PC-9 (cell line): ENCODE data around the gene GCDH. TPM values are rescaled to one million over a fixed set of nuclear protein-coding genes. Genes with fewer than 3 reads are reported as not detected.

Source experiments
- BruUV-seq: library from RNA; stranded (reverse); fragments of 400-500 nt; replicated peaks from 2 replicates; lab custom pipeline; 2021; lab: Mats Ljungman, UMichigan
- CTCF ChIA-PET: fragments of 300-600 bp; sonication (Branson Sonifier 250); formaldehyde crosslinking; loops from one replicate; lab custom pipeline; 2022; ENCODE audit warnings: antibody characterized with exemption; lab: Charles Lee
- POLR2A ChIA-PET: fragments of 300-600 bp; sonication (Branson Sonifier 250); formaldehyde crosslinking; loops from one replicate; lab custom pipeline; 2022; ENCODE audit warnings: antibody characterized with exemption; ENCODE audit not compliant: unreplicated experiment; lab: Charles Lee
- DNase-seq, 2 experiments: peaks; one replicate each; pipeline versions ENCODE4 v3.0.0 to v3.0.0-alpha.2; 2015 to 2022; ENCODE audit warnings: mixed read lengths in 1 of 2
- H2AFZ ChIP-seq: fragments of 200-600 bp; sonication (generic); 2 replicates; pipeline ENCODE4 v1.8.1; 2017; ENCODE audit warnings: antibody characterized with exemption
- H3F3A ChIP-seq: fragments of 200-600 bp; sonication (generic); 2 replicates; pipeline ENCODE4 v1.8.1; 2017; ENCODE audit warnings: antibody characterized with exemption, mild to moderate bottlenecking, low read depth; ENCODE audit not compliant: insufficient read depth
- H3K27ac ChIP-seq: fragments of 200-600 bp; sonication (generic); 2 replicates; pipeline ENCODE4 v1.6.1; 2016; ENCODE audit warnings: mixed run types
- H3K27me3 ChIP-seq: fragments of 200-600 bp; sonication (generic); 2 replicates; pipeline ENCODE4 v1.6.1; 2016; ENCODE audit warnings: low read depth, mixed run types; ENCODE audit not compliant: insufficient read depth
- H3K36me3 ChIP-seq: fragments of 200-600 bp; sonication (generic); 2 replicates; pipeline ENCODE4 v1.6.1; 2016; ENCODE audit warnings: low read depth, mixed run types
- H3K4me1 ChIP-seq: fragments of 200-600 bp; sonication (generic); replicated peaks from 2 replicates; pipeline ENCODE4 v1.6.1; 2016; ENCODE audit warnings: mixed run types; ENCODE audit not compliant: insufficient read depth
- H3K4me2 ChIP-seq: fragments of 200-600 bp; sonication (generic); 2 replicates; pipeline ENCODE4 v1.6.1; 2017; ENCODE audit warnings: mixed run types
- H3K4me3 ChIP-seq: fragments of 200-600 bp; sonication (generic); 2 replicates; pipeline ENCODE4 v1.6.1; 2016; ENCODE audit warnings: mixed run types
- H3K79me2 ChIP-seq: fragments of 200-600 bp; sonication (generic); 2 replicates; pipeline ENCODE4 v1.6.1; 2017; ENCODE audit warnings: low read depth, mixed run types
- H3K9me2 ChIP-seq: fragments of 200-600 bp; sonication (generic); 2 replicates; pipeline ENCODE4 v1.8.1; 2017; ENCODE audit warnings: mild to moderate bottlenecking; ENCODE audit not compliant: insufficient read depth
- H3K9me3 ChIP-seq: fragments of 200-600 bp; sonication (generic); 2 replicates; pipeline ENCODE4 v1.8.1; 2016; ENCODE audit warnings: low read depth; ENCODE audit not compliant: insufficient read depth
- H4K20me1 ChIP-seq: fragments of 200-600 bp; sonication (generic); 2 replicates; pipeline ENCODE4 v1.8.1; 2017; ENCODE audit not compliant: insufficient read depth
- EZH2 ChIP-seq: fragments of 200-600 bp; sonication (generic); IDR thresholded peaks from 2 replicates; pipeline ENCODE4 v1.8.0; 2017; ENCODE audit warnings: antibody characterized with exemption, low read depth
- intact Hi-C: fragments of 100-400 bp; cut with micrococcal nuclease; formaldehyde crosslinking; loops from one replicate; pipeline ENCODE4 v1.10.0; 2022; ENCODE audit not compliant: unreplicated experiment
- total RNA-seq: library from RNA; stranded (reverse); gene quantifications from 2 replicates; pipeline ENCODE4 v1.2.3, GENCODE V29; 2021
- TF ChIP-seq, protein P1 (sequence below): fragments of 200-600 bp; sonication (generic); conservative IDR thresholded peaks from 2 replicates; pipeline ENCODE4 v1.6.1; 2017; ENCODE audit warnings: mixed run types, antibody characterized with exemption, mild to moderate bottlenecking, moderate library complexity

GCDH gene
- total RNA-seq, 1 experiment from 2014 or later = 23.2 TPM

- H2AFZ ChIP-seq = no peak overlapping the region
- no peak overlapping the region for H3K4me3 ChIP-seq
- no peaks in the 10 kb centered on the region for H4K20me1 ChIP-seq
- no peaks in the 10 kb centered on the region for H3K27me3 ChIP-seq
- intact Hi-C loops = no loop called here
- H3K4me2 ChIP-seq = no peak overlapping the region
- BruUV-seq = no TSS peak
- no peak overlapping the region for H3K27ac ChIP-seq
- no peaks in the 10 kb centered on the region for H3K79me2 ChIP-seq
- ChIA-PET POLR2A (no interaction called here), CTCF (interaction anchor here (0.6 kb wide), 1 partner anchor 93 kb away, joined by 15 read pairs; no protein-coding TSS in a partner anchor)
- no peaks in the 10 kb centered on the region for H3K4me1 ChIP-seq
- DNase-seq = no peak
- peaks cover 26% of the 10 kb centered on the region for H3F3A ChIP-seq
- no peaks in the 10 kb centered on the region for H3K36me3 ChIP-seq
- TF ChIP-seq, protein P1, sequence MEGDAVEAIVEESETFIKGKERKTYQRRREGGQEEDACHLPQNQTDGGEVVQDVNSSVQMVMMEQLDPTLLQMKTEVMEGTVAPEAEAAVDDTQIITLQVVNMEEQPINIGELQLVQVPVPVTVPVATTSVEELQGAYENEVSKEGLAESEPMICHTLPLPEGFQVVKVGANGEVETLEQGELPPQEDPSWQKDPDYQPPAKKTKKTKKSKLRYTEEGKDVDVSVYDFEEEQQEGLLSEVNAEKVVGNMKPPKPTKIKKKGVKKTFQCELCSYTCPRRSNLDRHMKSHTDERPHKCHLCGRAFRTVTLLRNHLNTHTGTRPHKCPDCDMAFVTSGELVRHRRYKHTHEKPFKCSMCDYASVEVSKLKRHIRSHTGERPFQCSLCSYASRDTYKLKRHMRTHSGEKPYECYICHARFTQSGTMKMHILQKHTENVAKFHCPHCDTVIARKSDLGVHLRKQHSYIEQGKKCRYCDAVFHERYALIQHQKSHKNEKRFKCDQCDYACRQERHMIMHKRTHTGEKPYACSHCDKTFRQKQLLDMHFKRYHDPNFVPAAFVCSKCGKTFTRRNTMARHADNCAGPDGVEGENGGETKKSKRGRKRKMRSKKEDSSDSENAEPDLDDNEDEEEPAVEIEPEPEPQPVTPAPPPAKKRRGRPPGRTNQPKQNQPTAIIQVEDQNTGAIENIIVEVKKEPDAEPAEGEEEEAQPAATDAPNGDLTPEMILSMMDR = no peak
- no peak for TF ChIP-seq EZH2
- H3K9me3 ChIP-seq = no peaks in the 10 kb centered on the region
- no peaks in the 10 kb centered on the region for H3K9me2 ChIP-seq
These were observed 19.3 kb upstream of the GCDH start for GRCh38 chr19:12871681-12872080.

DNA sequence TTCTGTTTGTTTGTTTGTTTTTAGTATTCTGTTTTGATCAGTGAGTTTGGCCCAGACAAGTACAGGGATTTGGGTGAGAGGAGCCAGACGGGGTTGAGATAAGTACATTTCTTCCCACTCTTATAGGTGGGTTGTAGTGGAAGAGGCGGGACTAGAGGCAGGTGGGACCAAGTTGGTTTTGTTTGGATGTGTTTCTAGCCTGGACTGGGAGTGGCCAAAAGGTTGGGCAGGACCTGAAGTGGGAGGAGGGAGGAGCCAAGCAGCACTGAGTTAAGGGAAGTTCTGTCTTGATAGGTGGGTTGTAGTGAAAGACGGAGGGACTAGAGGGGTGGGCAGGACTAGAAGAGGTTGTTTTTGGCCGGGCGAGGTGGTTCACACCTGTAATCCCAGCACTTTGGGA is 18.7 kb upstream of the GCDH start:
- no TSS peak for BruUV-seq
- ChIA-PET CTCF (interaction anchor here (0.6 to 1.1 kb wide), 4 partner anchors 10 to 122 kb away, joined by 4 to 15 read pairs (median 10); no protein-coding TSS in a partner anchor), POLR2A (interaction anchor here (0.6 kb wide), 1 partner anchor 88 kb away, joined by 3 read pairs; no protein-coding TSS in a partner anchor)

DNA sequence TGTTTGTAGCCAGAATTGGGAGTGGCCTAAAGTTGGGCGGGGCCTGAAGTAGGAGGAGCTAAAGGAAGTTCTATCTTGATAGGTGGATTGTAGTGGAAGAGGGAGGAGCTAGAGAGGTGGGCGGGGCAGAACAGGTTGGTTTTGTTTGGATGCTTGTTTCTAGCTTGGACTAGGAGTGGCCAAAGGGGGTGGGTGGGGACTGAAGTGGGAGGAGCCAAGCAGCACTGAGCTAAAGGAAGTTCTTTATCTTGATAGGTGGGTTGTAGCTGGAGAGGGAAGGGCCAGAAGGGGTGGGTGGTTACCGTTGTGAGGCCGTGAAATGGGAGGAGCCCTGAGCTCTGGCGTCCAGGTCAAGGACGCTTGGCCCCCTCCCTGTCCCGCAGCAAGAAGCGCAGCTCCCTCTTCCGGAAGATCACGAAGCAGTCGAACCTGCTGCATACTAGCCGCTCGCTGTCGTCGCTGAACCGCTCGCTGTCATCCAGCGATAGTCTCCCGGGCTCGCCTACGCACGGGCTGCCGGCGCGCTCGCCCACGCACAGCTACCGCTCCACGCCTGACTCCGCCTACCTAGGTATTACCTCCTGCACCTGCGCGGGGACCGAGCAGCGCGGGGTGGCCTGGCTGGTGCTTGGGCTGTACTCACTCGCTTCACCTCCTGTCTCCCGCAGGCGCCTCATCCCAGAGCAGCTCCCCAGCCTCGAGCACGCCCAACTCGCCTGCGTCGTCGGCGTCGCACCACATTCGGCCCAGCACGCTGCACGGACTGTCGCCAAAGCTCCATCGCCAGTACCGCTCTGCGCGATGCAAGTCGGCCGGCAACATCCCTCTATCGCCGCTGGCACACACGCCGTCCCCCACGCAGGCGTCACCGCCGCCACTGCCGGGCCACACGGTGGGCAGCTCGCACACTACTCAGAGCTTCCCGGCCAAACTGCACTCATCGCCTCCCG is 17.7 kb upstream of the GCDH start:
- H3K27me3 ChIP-seq = no peaks in the 10 kb centered on the region
- H3K4me3 ChIP-seq = peak overlapping the region; percentile 38; the same call in 1 of the 2 replicates
- TF ChIP-seq EZH2 = no peak
- TF ChIP-seq, protein P1 = 0 out of 2 replicates have a peak, but pooled peaks have one; percentile 13
- H3K4me1 ChIP-seq = no peaks in the 10 kb centered on the region
- H3K4me2 ChIP-seq = peak overlapping the region; percentile 75
- peaks cover 26% of the 10 kb centered on the region for H3F3A ChIP-seq
- peak; percentile 70 to 93 for DNase-seq
- H3K36me3 ChIP-seq = no peaks in the 10 kb centered on the region
- no peaks in the 10 kb centered on the region for H3K9me2 ChIP-seq
- H4K20me1 ChIP-seq = no peaks in the 10 kb centered on the region
- intact Hi-C loops = no loop called here
- H3K9me3 ChIP-seq = no peaks in the 10 kb centered on the region
- no TSS peak for BruUV-seq
- H3K27ac ChIP-seq = no peak overlapping the region
- ChIA-PET POLR2A (interaction anchor here (0.6 kb wide), 1 partner anchor 86 kb away, joined by 3 read pairs; no protein-coding TSS in a partner anchor), CTCF (interaction anchor here (0.6 to 1.1 kb wide), 3 partner anchors 9 to 123 kb away, joined by 4 to 14 read pairs (median 7); no protein-coding TSS in a partner anchor)
- peak overlapping the region; percentile 52; the same call in 1 of the 2 replicates for H2AFZ ChIP-seq
- no peaks in the 10 kb centered on the region for H3K79me2 ChIP-seq

More for the DNA sequence above, 18.7 kb upstream of the GCDH start:
- Histone ChIP-seq H3K36me3 (no peaks in the 10 kb centered on the region), H3K9me2 (no peaks in the 10 kb centered on the region), H3K79me2 (no peaks in the 10 kb centered on the region), H3K27ac (no peak overlapping the region), H3F3A (peaks cover 26% of the 10 kb centered on the region), H3K4me1 (no peaks in the 10 kb centered on the region), H3K9me3 (no peaks in the 10 kb centered on the region), H3K27me3 (no peaks in the 10 kb centered on the region), H3K4me2 (peak overlapping the region; percentile 57), H2AFZ (no peak overlapping the region), H4K20me1 (no peaks in the 10 kb centered on the region), H3K4me3 (no peak overlapping the region; the same call in 1 of the 2 replicates)
- no peak for TF ChIP-seq EZH2
- TF ChIP-seq, protein P1 = no peak
- DNase-seq = peak in 1 of 2 experiments; percentile 56
- intact Hi-C loops = no loop called here
